Loucy (cell line): ENCODE results near the gene CENPT.

Experiments
- CTCF ChIP-seq: fragments of 200-600 bp; sonication (generic); conservative IDR thresholded peaks from 2 replicates; pipeline ENCODE4 v1.5.1; 2014; ENCODE audit warnings: mild to moderate bottlenecking, antibody characterized with exemption, low read length
- EZH2phosphoT487 ChIP-seq: fragments of 200-600 bp; IDR thresholded peaks from 2 replicates; pipeline ENCODE4 v1.6.1; 2018; ENCODE audit warnings: antibody characterized with exemption, mild to moderate bottlenecking, moderate library complexity, borderline replicate concordance

GRCh38 chr16:67880584-67880983 is 33.1 kb upstream of the CENPT start:
- TF ChIP-seq CTCF (no peak), EZH2phosphoT487 (no peak)
